ENCODE measurements around the gene ECHDC3. TPM values are rescaled to one million over a fixed set of nuclear protein-coding genes. Genes with fewer than 3 reads are reported as not detected.

Gene ECHDC3
- total and polyA plus RNA-seq, 2 of the 13 experiments (the other 11 are each of a cell fraction or from before 2014, with no cell fraction given) = not detected

DNA sequence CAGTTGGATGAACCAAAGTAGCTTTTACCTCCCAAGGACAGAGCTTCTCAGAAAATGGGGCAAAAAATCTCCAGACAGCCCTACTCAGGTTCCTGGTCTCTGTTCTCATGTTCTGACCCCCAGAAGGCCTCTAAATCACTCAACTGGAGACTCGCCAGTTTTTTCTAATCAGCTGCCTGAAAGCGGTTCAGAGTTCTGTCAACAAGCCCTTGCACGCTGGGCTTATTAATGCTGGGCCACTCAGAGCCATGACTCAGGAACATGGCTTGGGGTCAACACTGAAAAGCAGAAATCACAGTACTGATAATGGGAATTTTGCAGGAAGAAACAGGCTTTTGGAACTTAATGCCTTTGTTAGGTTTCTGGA, 15.3 kb downstream of the ECHDC3 start (continued):
- TF ChIP-seq, protein P1, sequence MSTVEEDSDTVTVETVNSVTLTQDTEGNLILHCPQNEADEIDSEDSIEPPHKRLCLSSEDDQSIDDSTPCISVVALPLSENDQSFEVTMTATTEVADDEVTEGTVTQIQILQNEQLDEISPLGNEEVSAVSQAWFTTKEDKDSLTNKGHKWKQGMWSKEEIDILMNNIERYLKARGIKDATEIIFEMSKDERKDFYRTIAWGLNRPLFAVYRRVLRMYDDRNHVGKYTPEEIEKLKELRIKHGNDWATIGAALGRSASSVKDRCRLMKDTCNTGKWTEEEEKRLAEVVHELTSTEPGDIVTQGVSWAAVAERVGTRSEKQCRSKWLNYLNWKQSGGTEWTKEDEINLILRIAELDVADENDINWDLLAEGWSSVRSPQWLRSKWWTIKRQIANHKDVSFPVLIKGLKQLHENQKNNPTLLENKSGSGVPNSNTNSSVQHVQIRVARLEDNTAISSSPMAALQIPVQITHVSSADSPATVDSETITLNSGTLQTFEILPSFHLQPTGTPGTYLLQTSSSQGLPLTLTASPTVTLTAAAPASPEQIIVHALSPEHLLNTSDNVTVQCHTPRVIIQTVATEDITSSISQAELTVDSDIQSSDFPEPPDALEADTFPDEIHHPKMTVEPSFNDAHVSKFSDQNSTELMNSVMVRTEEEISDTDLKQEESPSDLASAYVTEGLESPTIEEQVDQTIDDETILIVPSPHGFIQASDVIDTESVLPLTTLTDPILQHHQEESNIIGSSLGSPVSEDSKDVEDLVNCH (CRISPR knock-in tag; IDR thresholded peaks at IDR 0.05) = no peak
- TF ChIP-seq MTF1 (CRISPR knock-in tag; IDR thresholded peaks at IDR 0.05) = no peak
- TF ChIP-seq, protein P2, sequence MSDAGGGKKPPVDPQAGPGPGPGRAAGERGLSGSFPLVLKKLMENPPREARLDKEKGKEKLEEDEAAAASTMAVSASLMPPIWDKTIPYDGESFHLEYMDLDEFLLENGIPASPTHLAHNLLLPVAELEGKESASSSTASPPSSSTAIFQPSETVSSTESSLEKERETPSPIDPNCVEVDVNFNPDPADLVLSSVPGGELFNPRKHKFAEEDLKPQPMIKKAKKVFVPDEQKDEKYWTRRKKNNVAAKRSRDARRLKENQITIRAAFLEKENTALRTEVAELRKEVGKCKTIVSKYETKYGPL (CRISPR knock-in tag; IDR thresholded peaks at IDR 0.05) = no peak
- TF ChIP-seq ZSCAN12 (CRISPR knock-in tag; IDR thresholded peaks at IDR 0.05) = no peak
- TF ChIP-seq, protein P3, sequence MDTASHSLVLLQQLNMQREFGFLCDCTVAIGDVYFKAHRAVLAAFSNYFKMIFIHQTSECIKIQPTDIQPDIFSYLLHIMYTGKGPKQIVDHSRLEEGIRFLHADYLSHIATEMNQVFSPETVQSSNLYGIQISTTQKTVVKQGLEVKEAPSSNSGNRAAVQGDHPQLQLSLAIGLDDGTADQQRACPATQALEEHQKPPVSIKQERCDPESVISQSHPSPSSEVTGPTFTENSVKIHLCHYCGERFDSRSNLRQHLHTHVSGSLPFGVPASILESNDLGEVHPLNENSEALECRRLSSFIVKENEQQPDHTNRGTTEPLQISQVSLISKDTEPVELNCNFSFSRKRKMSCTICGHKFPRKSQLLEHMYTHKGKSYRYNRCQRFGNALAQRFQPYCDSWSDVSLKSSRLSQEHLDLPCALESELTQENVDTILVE (CRISPR knock-in tag; IDR thresholded peaks at IDR 0.05) = no peak
- no peak for TF ChIP-seq MAF1 (CRISPR knock-in tag; IDR thresholded peaks at IDR 0.05; ENCODE audit: borderline replicate concordance)
- peak; percentile 60; the same call in 1 of the 2 replicates for TF ChIP-seq FOXK1 (CRISPR knock-in tag; IDR thresholded peaks at IDR 0.05; ENCODE audit: borderline replicate concordance, low read depth)
- TF ChIP-seq ZNF121 (CRISPR knock-in tag; IDR thresholded peaks at IDR 0.05) = no peak
- TF ChIP-seq ZNF496 (CRISPR knock-in tag; IDR thresholded peaks at IDR 0.05; ENCODE audit: insufficient replicate concordance) = no peak
- TF ChIP-seq ONECUT2 (CRISPR knock-in tag; IDR thresholded peaks at IDR 0.05) = no peak
- TF ChIP-seq TEAD2 (CRISPR knock-in tag; IDR thresholded peaks at IDR 0.05) = no peak
- TF ChIP-seq, protein P4, sequence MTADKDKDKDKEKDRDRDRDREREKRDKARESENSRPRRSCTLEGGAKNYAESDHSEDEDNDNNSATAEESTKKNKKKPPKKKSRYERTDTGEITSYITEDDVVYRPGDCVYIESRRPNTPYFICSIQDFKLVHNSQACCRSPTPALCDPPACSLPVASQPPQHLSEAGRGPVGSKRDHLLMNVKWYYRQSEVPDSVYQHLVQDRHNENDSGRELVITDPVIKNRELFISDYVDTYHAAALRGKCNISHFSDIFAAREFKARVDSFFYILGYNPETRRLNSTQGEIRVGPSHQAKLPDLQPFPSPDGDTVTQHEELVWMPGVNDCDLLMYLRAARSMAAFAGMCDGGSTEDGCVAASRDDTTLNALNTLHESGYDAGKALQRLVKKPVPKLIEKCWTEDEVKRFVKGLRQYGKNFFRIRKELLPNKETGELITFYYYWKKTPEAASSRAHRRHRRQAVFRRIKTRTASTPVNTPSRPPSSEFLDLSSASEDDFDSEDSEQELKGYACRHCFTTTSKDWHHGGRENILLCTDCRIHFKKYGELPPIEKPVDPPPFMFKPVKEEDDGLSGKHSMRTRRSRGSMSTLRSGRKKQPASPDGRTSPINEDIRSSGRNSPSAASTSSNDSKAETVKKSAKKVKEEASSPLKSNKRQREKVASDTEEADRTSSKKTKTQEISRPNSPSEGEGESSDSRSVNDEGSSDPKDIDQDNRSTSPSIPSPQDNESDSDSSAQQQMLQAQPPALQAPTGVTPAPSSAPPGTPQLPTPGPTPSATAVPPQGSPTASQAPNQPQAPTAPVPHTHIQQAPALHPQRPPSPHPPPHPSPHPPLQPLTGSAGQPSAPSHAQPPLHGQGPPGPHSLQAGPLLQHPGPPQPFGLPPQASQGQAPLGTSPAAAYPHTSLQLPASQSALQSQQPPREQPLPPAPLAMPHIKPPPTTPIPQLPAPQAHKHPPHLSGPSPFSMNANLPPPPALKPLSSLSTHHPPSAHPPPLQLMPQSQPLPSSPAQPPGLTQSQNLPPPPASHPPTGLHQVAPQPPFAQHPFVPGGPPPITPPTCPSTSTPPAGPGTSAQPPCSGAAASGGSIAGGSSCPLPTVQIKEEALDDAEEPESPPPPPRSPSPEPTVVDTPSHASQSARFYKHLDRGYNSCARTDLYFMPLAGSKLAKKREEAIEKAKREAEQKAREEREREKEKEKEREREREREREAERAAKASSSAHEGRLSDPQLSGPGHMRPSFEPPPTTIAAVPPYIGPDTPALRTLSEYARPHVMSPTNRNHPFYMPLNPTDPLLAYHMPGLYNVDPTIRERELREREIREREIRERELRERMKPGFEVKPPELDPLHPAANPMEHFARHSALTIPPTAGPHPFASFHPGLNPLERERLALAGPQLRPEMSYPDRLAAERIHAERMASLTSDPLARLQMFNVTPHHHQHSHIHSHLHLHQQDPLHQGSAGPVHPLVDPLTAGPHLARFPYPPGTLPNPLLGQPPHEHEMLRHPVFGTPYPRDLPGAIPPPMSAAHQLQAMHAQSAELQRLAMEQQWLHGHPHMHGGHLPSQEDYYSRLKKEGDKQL (CRISPR knock-in tag; IDR thresholded peaks at IDR 0.05; ENCODE audit: low read depth) = no peak
- no peak for TF ChIP-seq RBM22 (optimal IDR thresholded peaks at IDR 0.05; ENCODE audit: low read length)
- no peak for TF ChIP-seq ZNF232 (CRISPR knock-in tag; IDR thresholded peaks at IDR 0.05; ENCODE audit: borderline replicate concordance)
- TF ChIP-seq POLR2G (IDR thresholded peaks at IDR 0.05; ENCODE audit: low read depth, low read length) = no peak
- no peak for TF ChIP-seq STAT5B (CRISPR knock-in tag; IDR thresholded peaks at IDR 0.05)
- no peak for TF ChIP-seq ZNF746 (CRISPR knock-in tag; IDR thresholded peaks at IDR 0.05)
- no peak for TF ChIP-seq ZNF615 (CRISPR knock-in tag; IDR thresholded peaks at IDR 0.05; ENCODE audit: borderline replicate concordance)
- TF ChIP-seq RBAK (CRISPR knock-in tag; IDR thresholded peaks at IDR 0.05) = no peak
- no peak for TF ChIP-seq YY1 (IDR thresholded peaks at IDR 0.05; ENCODE audit: insufficient read depth, insufficient replicate concordance, low read depth, low read length)
- TF ChIP-seq FOXA3 (CRISPR knock-in tag; IDR thresholded peaks at IDR 0.05) = peak; percentile 89
- TF ChIP-seq DMAP1 (CRISPR knock-in tag; IDR thresholded peaks at IDR 0.05) = no peak
- TF ChIP-seq ZFP41 (CRISPR knock-in tag; IDR thresholded peaks at IDR 0.05; ENCODE audit: borderline replicate concordance) = no peak

All from HepG2 (cell line).